ENCODE measurements around the gene OR10H3.

- TF ChIP-seq, protein P1, sequence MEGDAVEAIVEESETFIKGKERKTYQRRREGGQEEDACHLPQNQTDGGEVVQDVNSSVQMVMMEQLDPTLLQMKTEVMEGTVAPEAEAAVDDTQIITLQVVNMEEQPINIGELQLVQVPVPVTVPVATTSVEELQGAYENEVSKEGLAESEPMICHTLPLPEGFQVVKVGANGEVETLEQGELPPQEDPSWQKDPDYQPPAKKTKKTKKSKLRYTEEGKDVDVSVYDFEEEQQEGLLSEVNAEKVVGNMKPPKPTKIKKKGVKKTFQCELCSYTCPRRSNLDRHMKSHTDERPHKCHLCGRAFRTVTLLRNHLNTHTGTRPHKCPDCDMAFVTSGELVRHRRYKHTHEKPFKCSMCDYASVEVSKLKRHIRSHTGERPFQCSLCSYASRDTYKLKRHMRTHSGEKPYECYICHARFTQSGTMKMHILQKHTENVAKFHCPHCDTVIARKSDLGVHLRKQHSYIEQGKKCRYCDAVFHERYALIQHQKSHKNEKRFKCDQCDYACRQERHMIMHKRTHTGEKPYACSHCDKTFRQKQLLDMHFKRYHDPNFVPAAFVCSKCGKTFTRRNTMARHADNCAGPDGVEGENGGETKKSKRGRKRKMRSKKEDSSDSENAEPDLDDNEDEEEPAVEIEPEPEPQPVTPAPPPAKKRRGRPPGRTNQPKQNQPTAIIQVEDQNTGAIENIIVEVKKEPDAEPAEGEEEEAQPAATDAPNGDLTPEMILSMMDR (conservative IDR thresholded peaks at IDR 0.05) = no peak
- no peak for TF ChIP-seq ZFX (IDR thresholded peaks at IDR 0.05)
These were observed 5.4 kb upstream of the OR10H3 start for GRCh38 chr19:15732388-15732787.
